Measurements from ENCODE around the gene RSPH9. TPM values are rescaled to one million over a fixed set of nuclear protein-coding genes. Genes with fewer than 3 reads are reported as not detected.

Gene RSPH9
- total RNA-seq, 1 experiment from 2014 or later: not detected

DNA sequence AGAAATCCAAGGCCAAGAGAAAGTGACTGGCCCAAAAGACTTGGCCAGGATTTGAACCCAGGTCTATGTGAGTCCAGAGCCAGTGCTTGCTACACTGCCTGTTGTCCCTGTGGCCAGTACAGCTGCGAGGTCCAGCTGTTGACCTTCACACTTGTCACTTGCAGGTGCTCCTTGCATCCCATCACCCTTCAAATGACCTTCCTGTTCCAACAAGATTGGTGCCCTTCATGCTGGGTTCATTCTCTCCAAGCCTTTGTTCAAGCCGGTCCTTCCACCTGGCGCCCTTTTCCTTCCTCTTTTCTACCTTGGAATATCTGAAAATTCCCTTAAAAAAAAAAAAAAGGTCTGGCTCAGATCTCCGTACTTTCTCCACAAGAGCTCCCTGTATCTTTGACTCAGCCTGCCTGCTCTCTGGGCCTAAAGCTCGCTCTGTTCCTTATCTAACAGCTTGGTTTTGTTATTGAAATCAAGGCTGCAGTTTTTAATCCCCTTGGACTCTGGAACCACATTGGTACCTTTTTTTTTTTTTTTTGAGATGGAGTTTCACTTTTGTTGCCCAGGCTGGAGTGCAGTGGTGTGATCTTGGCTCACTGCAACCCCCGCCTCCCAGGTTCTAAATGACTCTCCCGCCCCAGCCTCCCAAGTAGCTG is 64.9 kb downstream of the RSPH9 start:
- Histone ChIP-seq H3K4me3 (no peak overlapping the region), H3K36me3 (no peaks in the 10 kb centered on the region), H3K9me3 (no peaks in the 10 kb centered on the region), H3K27me3 (no peaks in the 10 kb centered on the region)
- no peak for DNase-seq

- no peaks in the 10 kb centered on the region for H3K9me3 ChIP-seq
- no peaks in the 10 kb centered on the region for H3K36me3 ChIP-seq
- DNase-seq: no peak
- no peaks in the 10 kb centered on the region for H3K27me3 ChIP-seq
- no peak overlapping the region for H3K4me3 ChIP-seq
These were observed 65.7 kb downstream of the RSPH9 start for GRCh38 chr6:43710576-43710975.

DNA sequence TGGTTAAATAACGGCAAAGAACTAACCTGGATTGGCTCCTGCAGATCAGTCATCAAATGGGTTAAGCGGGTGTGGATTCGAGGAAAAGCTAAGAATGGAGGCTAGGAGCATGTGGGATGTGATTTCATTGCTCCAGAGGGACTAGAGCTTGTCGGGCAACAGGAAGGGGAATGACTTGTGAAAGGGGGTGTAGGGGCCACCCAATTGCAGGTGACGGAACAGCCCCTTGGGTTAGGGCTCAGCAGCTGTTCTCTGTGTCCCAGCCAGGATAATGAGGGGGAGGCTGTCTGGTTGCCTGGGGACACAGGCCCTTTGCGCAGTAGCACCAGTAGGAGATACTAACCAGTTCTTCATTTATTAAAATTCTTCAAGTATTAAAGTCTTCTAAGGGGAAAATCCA is 67.7 kb downstream of the RSPH9 start:
- no peaks in the 10 kb centered on the region for H3K9me3 ChIP-seq
- no peak for DNase-seq
- no peak overlapping the region for H3K4me3 ChIP-seq

GRCh38 chr6:43713643-43714310 is 68.9 kb downstream of the RSPH9 start:
- H3K27me3 ChIP-seq: no peaks in the 10 kb centered on the region
- DNase-seq: no peak
- no peaks in the 10 kb centered on the region for H3K36me3 ChIP-seq

More for the DNA sequence above, 67.7 kb downstream of the RSPH9 start:
- Histone ChIP-seq H3K27me3 (no peaks in the 10 kb centered on the region), H3K36me3 (no peaks in the 10 kb centered on the region)

DNA sequence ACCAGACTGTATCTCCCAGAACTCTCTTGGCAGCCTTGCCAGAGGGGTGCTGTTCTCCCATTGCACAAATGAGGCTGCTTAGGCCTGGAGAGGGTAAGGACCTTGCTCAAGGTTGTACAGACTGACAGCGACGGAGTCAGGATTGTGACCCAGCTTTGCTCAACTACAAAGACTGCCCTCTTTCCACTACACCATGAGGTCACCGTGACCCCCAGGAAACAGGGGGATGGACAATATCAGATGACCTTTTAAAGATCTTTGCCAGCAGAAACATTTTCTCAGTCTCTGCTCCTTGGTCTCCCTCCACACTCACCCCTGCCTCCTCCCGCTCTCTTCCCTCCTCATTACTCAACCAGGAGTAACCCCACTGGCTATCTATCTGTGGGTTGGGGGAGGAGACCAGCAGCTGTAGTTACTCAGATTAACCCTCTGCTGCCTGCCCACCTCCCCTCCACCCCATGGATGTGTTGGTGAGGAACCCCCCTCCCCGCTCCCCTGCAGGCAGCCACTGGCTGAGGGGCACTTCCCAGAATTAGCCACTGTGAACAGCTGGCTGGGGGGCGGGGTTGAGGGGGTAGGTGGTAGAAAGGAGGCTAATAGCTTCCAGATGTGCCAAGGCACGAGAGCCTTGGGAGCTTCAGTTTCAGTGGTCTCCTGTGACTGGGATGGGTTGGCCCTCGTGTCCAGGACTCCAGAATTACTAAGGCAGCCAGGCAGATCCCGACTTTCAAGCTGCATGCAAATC is 69.6 kb downstream of the RSPH9 start:
- no peak for DNase-seq

More at GRCh38 chr6:43713643-43714310, 68.9 kb downstream of the RSPH9 start:
- no peak overlapping the region for H3K4me3 ChIP-seq
- H3K9me3 ChIP-seq: no peaks in the 10 kb centered on the region

GRCh38 chr6:43715056-43715788 is 70.4 kb downstream of the RSPH9 start:
- DNase-seq: no peak
- Histone ChIP-seq H3K27me3 (no peaks in the 10 kb centered on the region), H3K36me3 (no peaks in the 10 kb centered on the region), H3K9me3 (no peaks in the 10 kb centered on the region), H3K4me3 (no peak overlapping the region)

More for the DNA sequence above, 69.6 kb downstream of the RSPH9 start:
- H3K4me3 ChIP-seq: no peak overlapping the region
- H3K27me3 ChIP-seq: no peaks in the 10 kb centered on the region
- H3K9me3 ChIP-seq: no peaks in the 10 kb centered on the region
- H3K36me3 ChIP-seq: no peaks in the 10 kb centered on the region

DNA sequence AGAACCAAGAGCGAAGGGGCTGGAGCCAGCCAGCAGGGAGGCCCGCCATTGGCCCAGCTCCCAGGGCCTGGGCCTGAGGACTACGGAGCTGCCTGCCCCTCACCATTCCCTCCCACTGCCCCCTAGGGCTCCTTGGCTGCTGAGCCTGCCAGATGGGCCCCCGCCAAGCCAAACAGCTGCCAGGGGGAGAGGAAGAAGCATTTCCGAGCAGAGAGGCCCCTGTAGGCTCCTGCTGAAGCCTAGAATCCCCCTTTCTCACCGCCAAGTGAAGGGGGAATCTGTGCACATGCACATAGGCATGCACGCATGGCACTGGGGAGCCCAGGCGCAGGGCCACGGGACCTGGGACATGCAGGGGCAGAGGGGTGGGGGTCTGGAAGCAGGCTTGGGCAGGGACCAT is 71.3 kb downstream of the RSPH9 start:
- no peaks in the 10 kb centered on the region for H3K9me3 ChIP-seq
- no peaks in the 10 kb centered on the region for H3K36me3 ChIP-seq
- peak; percentile 47 for DNase-seq
- no peak overlapping the region for H3K4me3 ChIP-seq
- H3K27me3 ChIP-seq: no peaks in the 10 kb centered on the region

- Histone ChIP-seq H3K27me3 (no peaks in the 10 kb centered on the region), H3K4me3 (no peak overlapping the region), H3K36me3 (no peaks in the 10 kb centered on the region), H3K9me3 (no peaks in the 10 kb centered on the region)
- no peak for DNase-seq
These were observed 72.6 kb downstream of the RSPH9 start for GRCh38 chr6:43717389-43717788.

- Histone ChIP-seq H3K4me3 (no peak overlapping the region), H3K36me3 (no peaks in the 10 kb centered on the region), H3K27me3 (no peaks in the 10 kb centered on the region), H3K9me3 (no peaks in the 10 kb centered on the region)
- DNase-seq: no peak
These were observed 73.0 kb downstream of the RSPH9 start for GRCh38 chr6:43717822-43718221.

DNA sequence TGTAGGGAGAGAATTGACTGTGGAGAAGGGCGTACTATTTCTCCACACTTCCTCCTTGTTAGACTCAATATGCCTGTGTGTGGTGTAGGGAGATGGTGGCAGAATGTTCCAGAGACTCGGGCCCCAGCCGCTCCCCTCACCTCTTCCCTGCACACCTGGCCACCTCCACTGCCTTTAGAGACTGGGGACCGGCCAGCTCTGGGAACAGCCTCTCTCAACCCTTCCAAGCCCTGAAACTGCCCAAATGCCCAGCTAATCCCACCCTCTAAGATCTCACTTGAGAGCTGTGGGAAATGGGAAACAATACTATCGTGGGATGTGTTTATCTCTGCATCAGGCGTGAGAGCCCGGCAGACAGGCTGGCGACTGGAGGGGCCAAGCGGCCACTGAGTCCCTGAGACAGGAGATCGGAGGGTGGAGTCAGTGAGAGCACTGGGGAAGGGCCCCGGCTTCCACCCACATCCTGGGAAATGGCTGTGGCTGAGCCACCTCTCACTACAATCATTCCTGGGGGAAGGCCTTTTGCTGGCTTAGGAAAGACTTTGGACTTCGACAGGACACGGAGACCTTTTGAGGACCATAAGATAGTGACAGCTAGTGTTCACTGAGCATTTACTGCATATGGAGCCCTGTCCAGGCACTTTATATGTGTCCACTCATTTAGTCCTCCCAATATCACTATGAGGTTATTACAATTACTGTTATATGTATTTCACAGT is 73.7 kb downstream of the RSPH9 start:
- no peaks in the 10 kb centered on the region for H3K36me3 ChIP-seq
- DNase-seq: no peak
- H3K9me3 ChIP-seq: no peaks in the 10 kb centered on the region
- no peak overlapping the region for H3K4me3 ChIP-seq
- no peaks in the 10 kb centered on the region for H3K27me3 ChIP-seq

DNA sequence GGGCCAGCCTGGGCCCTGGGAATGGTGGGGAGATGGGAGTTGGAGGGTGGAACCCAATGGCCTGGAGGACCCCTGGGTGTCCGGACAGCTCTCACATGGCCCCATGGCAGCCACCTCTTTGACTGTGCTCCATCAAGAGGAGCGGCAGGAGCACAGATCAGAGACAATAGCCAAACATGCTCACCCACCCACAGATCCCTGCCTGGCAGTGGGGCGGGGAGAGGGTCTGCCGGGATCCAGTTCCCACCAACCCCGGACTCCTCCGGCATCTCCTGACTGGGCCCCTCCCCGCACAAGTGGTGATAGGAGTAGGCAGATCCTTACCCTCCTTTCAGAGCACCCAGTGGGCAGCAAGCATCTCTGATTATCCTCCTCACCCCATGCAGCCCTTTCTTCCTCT is 74.7 kb downstream of the RSPH9 start:
- Histone ChIP-seq H3K36me3 (no peaks in the 10 kb centered on the region), H3K27me3 (no peaks in the 10 kb centered on the region), H3K9me3 (no peaks in the 10 kb centered on the region), H3K4me3 (no peak overlapping the region)
- DNase-seq: no peak

- Histone ChIP-seq H3K27me3 (no peaks in the 10 kb centered on the region), H3K4me3 (no peak overlapping the region)
These were observed 76.2 kb downstream of the RSPH9 start for GRCh38 chr6:43720999-43721398.

More at GRCh38 chr6:43720999-43721398, 76.2 kb downstream of the RSPH9 start:
- Histone ChIP-seq H3K36me3 (no peaks in the 10 kb centered on the region), H3K9me3 (no peaks in the 10 kb centered on the region)
- DNase-seq: no peak

Other genes starting within 250 kb of the RSPH9 start
- gene ABCC10, start 217.5 kb upstream of the RSPH9 start, total RNA-seq (2014; rRNA removed; shearing (Covaris generic); ENCODE audit: low replicate concordance): 2.1 and 3.5 TPM in 2 replicates
- 1.5 TPM in 1 of 2 replicates, not detected in the other for gene DLK2, start 189.5 kb upstream of the RSPH9 start, total RNA-seq (2014; rRNA removed; shearing (Covaris generic); ENCODE audit: low replicate concordance)
- gene TJAP1, start 167.5 kb upstream of the RSPH9 start, total RNA-seq (2014; rRNA removed; shearing (Covaris generic); ENCODE audit: low replicate concordance): 8.1 and 19.0 TPM in 2 replicates
- 0.10 TPM in 1 of 2 replicates, not detected in the other for gene LRRC73, start 134.7 kb upstream of the RSPH9 start, total RNA-seq (2014; rRNA removed; shearing (Covaris generic); ENCODE audit: low replicate concordance)
- 41.1 and 51.9 TPM in 2 replicates for gene YIPF3, start 128.1 kb upstream of the RSPH9 start, total RNA-seq (2014; rRNA removed; shearing (Covaris generic); ENCODE audit: low replicate concordance)
- 24.6 and 37.6 TPM in 2 replicates for gene POLR1C, start 127.9 kb upstream of the RSPH9 start, total RNA-seq (2014; rRNA removed; shearing (Covaris generic); ENCODE audit: low replicate concordance)
- gene XPO5, start 69.0 kb upstream of the RSPH9 start, total RNA-seq (2014; rRNA removed; shearing (Covaris generic); ENCODE audit: low replicate concordance): 26.6 and 35.7 TPM in 2 replicates
- 9.4 and 10.0 TPM in 2 replicates for gene POLH, start 68.9 kb upstream of the RSPH9 start, total RNA-seq (2014; rRNA removed; shearing (Covaris generic); ENCODE audit: low replicate concordance)
- gene GTPBP2, start 15.8 kb upstream of the RSPH9 start, total RNA-seq (2014; rRNA removed; shearing (Covaris generic); ENCODE audit: low replicate concordance): 7.6 and 11.6 TPM in 2 replicates
- gene MAD2L1BP, start 9.2 kb upstream of the RSPH9 start, total RNA-seq (2014; rRNA removed; shearing (Covaris generic); ENCODE audit: low replicate concordance): 11.2 and 14.4 TPM in 2 replicates
- gene MRPS18A, start 42.8 kb downstream of the RSPH9 start, total RNA-seq (2014; rRNA removed; shearing (Covaris generic); ENCODE audit: low replicate concordance): 41.1 and 47.3 TPM in 2 replicates
- 55.5 and 57.6 TPM in 2 replicates for gene VEGFA, start 125.2 kb downstream of the RSPH9 start, total RNA-seq (2014; rRNA removed; shearing (Covaris generic); ENCODE audit: low replicate concordance)